ENCODE results near the gene BID. TPM values are rescaled to one million over a fixed set of nuclear protein-coding genes. Genes with fewer than 3 reads are reported as not detected.

Gene BID
- total and polyA plus RNA-seq, 2 donors from 2014 or later: 10.6 to 12.5 TPM

GRCh38 chr22:17779286-17780115, 5.2 kb upstream of the BID start:
- Histone ChIP-seq H3K9ac (ENCODE audit: low read length in 3 of 3) (no peak overlapping the region), H3K4me3 (ENCODE audit: low read length in 3 of 3) (no peak overlapping the region), H3K36me3 (ENCODE audit: control insufficient read depth in 2 of 3, insufficient read depth in 3 of 3, low read length in 3 of 3) (no peaks in the 10 kb centered on the region), H3K27me3 (ENCODE audit: control insufficient read depth, insufficient read depth, low read length) (no peaks in the 10 kb centered on the region), H3K27ac (ENCODE audit: low read depth in 2 of 2, low read length in 2 of 2) (no peak overlapping the region), H3K9me3 (ENCODE audit: control insufficient read depth in 2 of 3, insufficient read depth in 1 of 3, low read length in 3 of 3) (no peaks in the 10 kb centered on the region), H3K4me1 (ENCODE audit: control insufficient read depth in 2 of 3, insufficient read depth in 2 of 3, low read depth in 1 of 3, low read length in 3 of 3) (no peaks in the 10 kb centered on the region)
- intact Hi-C loops (cut with DNase I): no loop called here
- TF ChIP-seq CTCF (IDR thresholded peaks at IDR 0.05; ENCODE audit: borderline replicate concordance, extremely low read depth, insufficient read depth): no peak
- FAIRE-seq: no peak
- DNase-seq: peak in 2 of 5 donors; percentile 39 to 60

- H3K4me3 ChIP-seq (ENCODE audit: low read length in 3 of 3): no peak overlapping the region
- intact Hi-C loops (cut with DNase I): no loop called here
- peaks cover 0 to 1% (median 0%) of the 10 kb centered on the region in 3 donors for H3K4me1 ChIP-seq (ENCODE audit: control insufficient read depth in 2 of 3, insufficient read depth in 2 of 3, low read depth in 1 of 3, low read length in 3 of 3)
- no peaks in the 10 kb centered on the region for H3K36me3 ChIP-seq (ENCODE audit: control insufficient read depth in 2 of 3, insufficient read depth in 3 of 3, low read length in 3 of 3)
- no peak for FAIRE-seq
- H3K27ac ChIP-seq (ENCODE audit: low read depth in 2 of 2, low read length in 2 of 2): no peak overlapping the region
- DNase-seq: peak in 1 of 5 donors; percentile 26
- H3K27me3 ChIP-seq (ENCODE audit: control insufficient read depth, insufficient read depth, low read length): no peaks in the 10 kb centered on the region
- no peak for TF ChIP-seq CTCF (IDR thresholded peaks at IDR 0.05; ENCODE audit: borderline replicate concordance, extremely low read depth, insufficient read depth)
- H3K9me3 ChIP-seq (ENCODE audit: control insufficient read depth in 2 of 3, insufficient read depth in 1 of 3, low read length in 3 of 3): no peaks in the 10 kb centered on the region
- no peak overlapping the region for H3K9ac ChIP-seq (ENCODE audit: low read length in 3 of 3)
Measured at GRCh38 chr22:17778412-17778976, 4.2 kb upstream of the BID start.

- no peaks in the 10 kb centered on the region for H3K36me3 ChIP-seq (ENCODE audit: control insufficient read depth in 2 of 3, insufficient read depth in 3 of 3, low read length in 3 of 3)
- peaks cover 0 to 7% (median 0%) of the 10 kb centered on the region in 3 donors for H3K4me1 ChIP-seq (ENCODE audit: control insufficient read depth in 2 of 3, insufficient read depth in 2 of 3, low read depth in 1 of 3, low read length in 3 of 3)
- peak in 2 of 5 donors; percentile 28 to 73 for DNase-seq
- H3K27me3 ChIP-seq (ENCODE audit: control insufficient read depth, insufficient read depth, low read length): no peaks in the 10 kb centered on the region
- H3K27ac ChIP-seq (ENCODE audit: low read depth in 2 of 2, low read length in 2 of 2): peak overlapping the region in 1 of 2 donors; percentile 64
- no peaks in the 10 kb centered on the region for H3K9me3 ChIP-seq (ENCODE audit: control insufficient read depth in 2 of 3, insufficient read depth in 1 of 3, low read length in 3 of 3)
- peak overlapping the region in 2 of 3 donors; percentile 36 to 47 for H3K4me3 ChIP-seq (ENCODE audit: low read length in 3 of 3)
- no peak for FAIRE-seq
- intact Hi-C loops (cut with DNase I): no loop called here
- no peak overlapping the region for H3K9ac ChIP-seq (ENCODE audit: low read length in 3 of 3)
- no peak for TF ChIP-seq CTCF (IDR thresholded peaks at IDR 0.05; ENCODE audit: borderline replicate concordance, extremely low read depth, insufficient read depth)
Measured at GRCh38 chr22:17777717-17778044, 3.4 kb upstream of the BID start.
